KBM-7 (cell line): Measurements from ENCODE around the gene KCNA10.

Experiments
- DNase-seq: peaks from one replicate; pipeline ENCODE4 v3.0.0-alpha.2; 2015
- in situ Hi-C: fragments of 300-500 bp; cut with MboI; formaldehyde crosslinking; loops from 2 replicates; pipeline ENCODE4 v1.14.3; 2020; ENCODE audit warnings: low sequenced_read_pairs, low pct_unique_long_range_greater_than_20kb, mixed read lengths

Gene KCNA10

DNA sequence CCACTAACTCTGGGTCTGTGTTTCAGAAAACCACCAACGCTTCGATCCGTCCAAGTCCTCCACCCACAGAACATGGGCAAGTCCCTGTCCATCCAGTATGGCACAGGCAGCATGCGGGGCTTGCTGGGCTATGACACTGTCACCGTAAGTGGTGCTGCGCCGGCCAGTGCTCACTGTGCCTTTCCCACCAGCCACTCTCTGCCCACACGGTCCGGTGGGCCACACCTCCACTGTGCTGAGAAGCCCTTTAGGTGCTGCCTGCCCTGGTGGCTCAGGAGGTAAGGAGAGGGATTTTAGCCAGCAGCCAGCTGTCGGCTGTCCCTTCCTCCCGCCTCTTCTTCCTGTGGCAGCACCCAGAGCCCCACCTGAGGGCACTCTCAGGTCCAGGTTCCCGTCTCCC, 34.2 kb downstream of the KCNA10 start:
- in situ Hi-C loops = no loop called here
- no peak for DNase-seq

DNA sequence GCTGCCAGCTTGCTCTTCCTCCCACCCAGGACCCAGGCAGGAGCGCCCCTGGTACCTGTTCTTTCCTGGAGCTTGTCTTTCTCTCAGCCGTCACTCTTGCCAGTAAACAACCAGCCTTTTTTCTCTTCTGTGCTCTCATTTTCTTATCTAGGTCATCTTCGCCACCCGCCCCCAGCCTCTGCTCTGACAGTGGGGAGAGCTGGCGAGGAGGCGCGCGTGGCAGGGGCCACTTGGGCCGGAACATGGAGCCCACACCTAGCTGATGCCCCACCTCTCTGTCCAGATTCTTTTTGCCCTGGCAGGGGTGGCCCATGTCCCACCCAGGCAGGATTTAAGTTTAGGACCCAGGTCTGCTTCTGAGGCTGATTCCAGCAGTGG, 35.7 kb downstream of the KCNA10 start:
- in situ Hi-C loops = no loop called here
- DNase-seq = no peak

DNA sequence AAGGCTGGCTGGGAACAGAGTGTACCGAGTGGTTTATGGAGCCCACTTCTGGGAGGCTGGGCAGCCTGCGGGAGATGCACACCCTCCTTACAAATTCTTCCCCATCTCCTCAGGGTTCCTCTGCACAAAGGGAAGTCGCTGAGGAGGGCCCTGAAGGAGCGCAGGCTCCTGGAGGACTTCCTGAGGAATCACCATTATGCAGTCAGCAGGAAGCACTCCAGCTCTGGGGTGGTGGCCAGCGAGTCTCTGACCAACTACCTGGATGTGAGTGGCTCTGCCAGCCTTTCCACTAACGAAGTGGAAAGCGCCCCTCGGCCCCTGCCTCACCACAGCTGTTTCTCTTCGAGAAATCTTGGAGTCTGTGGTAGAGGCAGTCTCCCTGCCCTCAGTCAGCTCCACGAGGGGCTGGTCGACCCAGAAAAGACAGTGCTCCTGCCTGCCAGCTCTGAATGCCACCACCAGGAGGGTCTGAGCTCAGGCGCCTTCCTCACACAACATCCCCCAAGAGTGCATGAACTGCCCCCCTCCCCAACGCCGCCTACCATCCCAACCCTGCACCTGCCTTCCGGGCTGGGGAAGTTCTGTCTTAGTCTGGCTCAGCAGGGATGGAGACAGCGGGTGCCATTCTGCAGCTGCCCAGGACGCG, 36.2 kb downstream of the KCNA10 start:
- in situ Hi-C loops = no loop called here
- DNase-seq = no peak

GRCh38 chr1:110481968-110482623, 36.9 kb downstream of the KCNA10 start:
- DNase-seq = no peak
- in situ Hi-C loops = no loop called here

GRCh38 chr1:110480356-110481096, 38.4 kb downstream of the KCNA10 start:
- in situ Hi-C loops = no loop called here
- DNase-seq = no peak

DNA sequence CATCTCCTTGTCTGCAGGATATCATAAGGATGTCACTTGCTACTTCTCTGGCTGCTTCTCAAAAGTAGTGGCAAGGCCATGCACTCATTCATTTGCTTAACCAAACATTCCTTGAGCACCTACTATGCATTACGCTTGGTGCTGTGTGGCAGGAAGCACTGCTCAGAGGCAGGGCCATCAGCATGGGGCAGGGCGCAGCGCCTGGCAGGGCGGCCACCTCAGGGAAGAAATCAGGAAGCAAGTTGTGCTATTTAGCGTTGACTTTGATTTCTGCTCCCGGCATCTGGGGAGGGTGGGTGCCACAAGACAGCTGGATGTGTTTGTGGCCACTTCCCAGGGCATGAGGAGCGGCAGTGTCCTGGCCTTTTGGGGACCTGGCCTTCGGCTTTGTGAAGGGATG, 40.1 kb downstream of the KCNA10 start:
- in situ Hi-C loops = no loop called here

GRCh38 chr1:110477967-110478640, 40.9 kb downstream of the KCNA10 start:
- DNase-seq = no peak
- in situ Hi-C loops = no loop called here

More for the DNA sequence above, 40.1 kb downstream of the KCNA10 start:
- no peak for DNase-seq

GRCh38 chr1:110477445-110477957, 41.5 kb downstream of the KCNA10 start:
- in situ Hi-C loops = no loop called here
- DNase-seq = no peak

- DNase-seq = no peak
Observed at GRCh38 chr1:110477041-110477440, 41.9 kb downstream of the KCNA10 start.

DNA sequence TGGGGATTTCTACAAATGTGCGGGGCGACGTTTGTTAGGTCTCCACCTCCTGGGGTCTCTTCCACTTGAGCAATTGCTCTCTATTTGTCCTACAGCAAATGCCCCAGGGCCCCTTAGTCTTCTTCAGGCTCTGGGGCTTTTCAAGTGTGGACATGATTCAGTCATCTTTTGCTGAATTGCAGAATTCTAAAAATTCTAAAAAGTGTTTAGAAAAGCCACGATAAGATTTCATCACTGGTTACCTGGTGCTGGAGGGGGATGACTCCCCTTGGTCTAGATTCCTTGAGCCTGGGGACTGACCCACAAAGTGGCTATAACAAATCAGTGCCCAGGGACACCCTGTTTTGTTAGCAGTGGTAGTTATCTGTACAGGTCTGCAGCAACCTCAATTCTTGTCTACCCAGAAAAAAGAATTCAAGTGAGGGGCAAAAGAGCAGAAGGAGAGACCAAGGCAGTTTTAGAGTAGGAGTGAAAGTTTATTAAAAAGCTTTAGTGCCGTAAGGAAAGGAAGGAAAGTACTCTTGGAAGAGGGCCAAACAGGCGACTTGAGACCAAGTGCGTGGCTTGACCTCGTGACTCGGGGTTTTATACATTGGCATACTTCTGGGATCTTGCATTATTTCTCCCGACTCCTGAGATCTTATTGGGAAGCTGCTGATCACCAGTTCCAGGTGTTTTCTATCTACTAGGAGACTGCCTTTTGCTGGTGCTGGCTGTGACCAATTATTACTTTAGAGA, 42.8 kb downstream of the KCNA10 start:
- DNase-seq = no peak
- in situ Hi-C loops = no loop called here

More at GRCh38 chr1:110477041-110477440, 41.9 kb downstream of the KCNA10 start:
- in situ Hi-C loops = no loop called here

DNA sequence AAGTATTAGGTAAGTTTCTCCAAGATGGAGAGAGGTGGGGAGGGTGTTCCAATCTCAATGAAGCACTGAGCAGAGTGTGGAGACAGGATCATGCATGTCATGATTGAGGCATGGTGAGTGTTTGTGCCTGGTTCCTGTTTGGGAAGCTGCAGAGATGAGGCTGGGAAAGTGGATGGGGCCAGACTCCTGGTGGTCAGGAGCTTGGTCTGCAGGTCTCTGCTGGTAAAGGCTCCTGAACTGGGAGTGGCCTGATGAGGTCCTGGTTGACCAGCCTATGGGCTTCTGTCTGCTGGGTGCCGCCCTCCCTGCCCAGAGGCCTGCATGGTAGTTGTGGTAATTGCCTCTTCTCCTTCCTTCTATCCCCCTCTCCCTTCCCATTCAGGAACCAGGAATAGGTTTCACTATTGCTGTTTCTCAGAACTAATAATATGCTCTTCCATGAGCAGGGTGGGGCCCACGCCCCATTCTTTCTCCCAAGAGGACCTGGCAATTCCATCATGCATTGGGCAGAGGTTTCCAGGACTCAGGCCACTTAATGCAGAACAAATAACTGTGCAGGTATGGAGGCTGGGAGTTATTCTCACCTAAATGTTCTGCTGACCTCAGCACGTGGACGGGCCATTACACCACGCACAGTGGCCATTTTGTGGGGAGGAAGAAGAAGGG, 43.5 kb downstream of the KCNA10 start:
- DNase-seq = no peak
- in situ Hi-C loops = no loop called here

DNA sequence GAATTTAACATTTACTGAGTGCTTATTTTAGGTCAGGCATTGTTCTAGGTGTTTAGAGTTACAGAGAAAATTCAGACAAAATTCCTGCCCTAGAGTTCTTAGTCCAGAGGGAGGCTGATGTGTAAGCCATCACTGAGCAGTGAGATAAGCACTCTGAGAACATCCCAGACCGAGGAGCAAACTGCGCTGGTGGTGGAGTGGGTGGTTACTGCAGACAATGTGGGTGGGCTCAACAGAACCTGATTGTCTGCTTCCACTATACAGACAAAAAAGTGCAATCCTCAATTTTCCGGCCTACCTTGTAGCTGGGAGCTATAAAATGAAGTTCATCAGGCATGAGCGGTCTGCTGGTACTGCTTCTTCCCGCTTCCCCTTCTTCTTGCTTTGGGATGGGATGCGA, 44.5 kb downstream of the KCNA10 start:
- in situ Hi-C loops = loop anchor here (25.0 kb wide), 1 partner anchor 287 kb away; no protein-coding TSS in a partner anchor
- DNase-seq = no peak

DNA sequence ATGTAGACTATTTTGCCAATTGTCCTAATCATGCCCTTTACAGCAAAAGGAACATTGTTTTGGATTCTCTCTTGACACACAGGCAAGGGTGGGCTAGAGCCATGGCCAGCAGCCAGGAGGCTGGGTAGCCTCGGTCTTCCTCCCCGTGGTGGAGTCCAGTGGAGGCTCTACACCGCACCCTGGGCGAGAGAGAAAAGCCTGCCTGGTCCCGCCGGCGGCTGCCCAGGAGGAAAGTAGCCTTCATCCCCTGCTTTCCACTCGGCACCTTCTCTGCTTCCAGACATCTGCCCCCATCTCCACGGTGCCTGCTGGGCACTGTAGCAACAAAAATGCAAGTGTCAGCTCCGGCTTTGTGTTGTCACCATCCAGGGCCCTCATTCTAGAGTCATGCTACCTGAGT, 46.4 kb downstream of the KCNA10 start:
- DNase-seq = no peak
- in situ Hi-C loops = loop anchor here (25.0 kb wide), 1 partner anchor 285 kb away; no protein-coding TSS in a partner anchor

DNA sequence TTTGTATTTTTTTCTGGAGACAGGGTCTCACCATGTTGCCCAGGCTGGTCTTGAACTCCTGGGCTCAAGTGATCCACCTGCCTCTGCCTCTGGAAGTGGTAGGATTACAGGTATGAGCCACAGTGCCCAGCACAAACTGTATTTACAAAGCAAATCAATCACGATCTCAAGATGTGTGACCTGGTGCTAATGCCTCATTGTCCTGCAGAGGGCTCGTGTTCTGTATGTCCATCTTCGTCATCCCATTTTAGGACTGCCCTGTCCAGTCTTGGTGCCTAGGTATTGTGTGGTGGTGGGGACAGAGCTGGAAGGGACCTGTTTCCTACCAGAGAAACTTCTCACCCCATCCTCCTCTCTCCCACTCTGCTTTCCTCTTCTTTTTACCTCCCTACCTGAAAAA, 47.8 kb downstream of the KCNA10 start:
- in situ Hi-C loops = loop anchor here (25.0 kb wide), 1 partner anchor 284 kb away; no protein-coding TSS in a partner anchor
- no peak for DNase-seq
